Gastroesophageal sphincter (tissue), 4 donors: ENCODE measurements around the gene PIGX. TPM values are rescaled to one million over a fixed set of nuclear protein-coding genes. Genes with fewer than 3 reads are reported as not detected.

Experiments used
- ATAC-seq: fragments of 150-250 bp; one replicate; pipeline ENCODE4 v1.9.1; 2016; ENCODE audit warnings: mild to moderate bottlenecking, moderate library complexity
- H3K27ac ChIP-seq, 4 donors: fragments of 200-600 bp; sonication (generic) in 3 of 4; 1 replicate in 3 of 4; 2 replicates in 1 of 4; pipeline ENCODE4 v1.5.1; 2016 to 2019
- H3K27me3 ChIP-seq: fragments of 200-600 bp; sonication (generic); one replicate; pipeline ENCODE4 v1.5.1; 2019
- H3K36me3 ChIP-seq, 2 donors: fragments of 200-600 bp; sonication (generic); one replicate each; pipeline ENCODE4 v1.5.1; 2019; ENCODE audit warnings: control low read depth in 1 of 2
- H3K4me1 ChIP-seq, 3 donors: fragments of 200-600 bp; sonication (generic); 1 replicate in 2 of 3; 2 replicates in 1 of 3; pipeline ENCODE4 v1.5.1; 2016 to 2019; ENCODE audit warnings: control low read depth in 2 of 3
- H3K4me3 ChIP-seq, 2 donors: fragments of 200-600 bp; sonication (generic); one replicate each; pipeline ENCODE4 v1.5.1; 2019; ENCODE audit warnings: mild to moderate bottlenecking in 1 of 2, moderate library complexity in 1 of 2
- H3K9me3 ChIP-seq, 3 donors: fragments of 200-600 bp; sonication (generic); one replicate each; pipeline ENCODE4 v1.5.1; 2017 to 2019; ENCODE audit warnings: control low read depth in 2 of 3
- EP300 ChIP-seq: sonication (generic); formaldehyde crosslinking; IDR thresholded peaks from one replicate; pipeline ENCODE4 v1.6.1; 2017; ENCODE audit warnings: antibody characterized with exemption, mild to moderate bottlenecking
- POLR2A ChIP-seq, 2 donors: fragments of 450-650 bp; IDR thresholded peaks; one replicate each; pipeline ENCODE4 v1.6.1; 2017; ENCODE audit warnings: antibody characterized with exemption in 2 of 2, mild to moderate bottlenecking in 2 of 2, moderate library complexity in 1 of 2
- POLR2AphosphoS5 ChIP-seq: sonication (generic); formaldehyde crosslinking; IDR thresholded peaks from one replicate; pipeline ENCODE4 v1.6.1; 2017; ENCODE audit warnings: antibody characterized with exemption
- WGBS, 2 donors: methylation state at CpG; one replicate each; pipeline ENCODE4 v1.1.5; 2018; ENCODE audit warnings: low coverage in 1 of 2; 5-methylcytosine and 5-hydroxymethylcytosine counted together
- small RNA-seq, 4 donors: library from RNA; depleted of rRNA; stranded (forward); fragments of <200 nt; gene quantifications; one replicate each; pipeline ENCODE3, GENCODE V24; 2016
- total RNA-seq, 4 donors: library from RNA; depleted of rRNA; stranded (reverse); fragments of >200 nt; gene quantifications; one replicate each; pipeline ENCODE4 v1.1.0, GENCODE V29; 2016
- TF ChIP-seq, protein P1 (sequence below), 4 experiments: fragments of 200-600 bp in 2 of 4; fragments of 450-650 bp in 2 of 4; sonication (generic) in 1 of 4; IDR thresholded peaks; one replicate each; pipeline ENCODE4 v1.5.1; 2017 to 2019; ENCODE audit warnings: antibody characterized with exemption in 4 of 4, mild to moderate bottlenecking in 2 of 4, moderate library complexity in 2 of 4

Gene PIGX
- total RNA-seq, 4 donors from 2014 or later: 23.8 to 35.6 (median 30.4) TPM

DNA sequence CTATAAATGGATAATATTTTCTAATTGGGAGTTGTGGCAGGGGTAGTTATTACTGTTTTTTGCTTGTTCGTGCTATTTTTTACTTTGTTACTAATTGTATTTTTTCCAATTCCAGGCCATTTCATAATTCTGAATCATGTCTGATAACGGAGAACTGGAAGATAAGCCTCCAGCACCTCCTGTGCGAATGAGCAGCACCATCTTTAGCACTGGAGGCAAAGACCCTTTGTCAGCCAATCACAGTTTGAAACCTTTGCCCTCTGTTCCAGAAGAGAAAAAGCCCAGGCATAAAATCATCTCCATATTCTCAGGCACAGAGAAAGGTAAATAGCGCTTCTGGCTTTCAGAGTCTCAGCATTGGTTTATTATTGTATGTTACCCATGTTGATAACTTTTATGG lies 70.3 kb downstream of the PIGX start:
- ATAC-seq: no peak
- whole genome bisulfite sequencing, 2 donors: 88 to 98% methylated on average over 3 of the region's 4 CpGs

More for the DNA sequence above, 70.3 kb downstream of the PIGX start:
- Histone ChIP-seq H3K27ac (no peak overlapping the region), H3K36me3 (peaks cover 0 to 28% of the 10 kb centered on the region in 2 donors), H3K27me3 (no peaks in the 10 kb centered on the region), H3K4me1 (peaks cover 0 to 28% (median 0%) of the 10 kb centered on the region in 3 donors), H3K4me3 (no peak overlapping the region), H3K9me3 (no peaks in the 10 kb centered on the region)
- TF ChIP-seq, protein P1, sequence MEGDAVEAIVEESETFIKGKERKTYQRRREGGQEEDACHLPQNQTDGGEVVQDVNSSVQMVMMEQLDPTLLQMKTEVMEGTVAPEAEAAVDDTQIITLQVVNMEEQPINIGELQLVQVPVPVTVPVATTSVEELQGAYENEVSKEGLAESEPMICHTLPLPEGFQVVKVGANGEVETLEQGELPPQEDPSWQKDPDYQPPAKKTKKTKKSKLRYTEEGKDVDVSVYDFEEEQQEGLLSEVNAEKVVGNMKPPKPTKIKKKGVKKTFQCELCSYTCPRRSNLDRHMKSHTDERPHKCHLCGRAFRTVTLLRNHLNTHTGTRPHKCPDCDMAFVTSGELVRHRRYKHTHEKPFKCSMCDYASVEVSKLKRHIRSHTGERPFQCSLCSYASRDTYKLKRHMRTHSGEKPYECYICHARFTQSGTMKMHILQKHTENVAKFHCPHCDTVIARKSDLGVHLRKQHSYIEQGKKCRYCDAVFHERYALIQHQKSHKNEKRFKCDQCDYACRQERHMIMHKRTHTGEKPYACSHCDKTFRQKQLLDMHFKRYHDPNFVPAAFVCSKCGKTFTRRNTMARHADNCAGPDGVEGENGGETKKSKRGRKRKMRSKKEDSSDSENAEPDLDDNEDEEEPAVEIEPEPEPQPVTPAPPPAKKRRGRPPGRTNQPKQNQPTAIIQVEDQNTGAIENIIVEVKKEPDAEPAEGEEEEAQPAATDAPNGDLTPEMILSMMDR (IDR thresholded peaks at IDR 0.05): no peak
- TF ChIP-seq POLR2A (IDR thresholded peaks at IDR 0.05) (no peak), POLR2AphosphoS5 (no peak), EP300 (no peak)

Small RNA genes lying within 50 kb of the gene (small RNA-seq; reads per million reads assigned to genes)
- 0 reads per million in 4 donors for gene RNU4-89P
- 0 to 0.26 (median 0.06) reads per million in 4 donors for gene RNU6-42P
- 0 reads per million in 4 donors for gene RNU6-646P

Other genes starting within 250 kb of the PIGX start
- 10 to 100 TPM; 19.4 to 26.0 (median 23.7) TPM for gene RNF168, start 208.6 kb upstream of the PIGX start, total RNA-seq
- gene SMCO1, start 197.0 kb upstream of the PIGX start, total RNA-seq: not detected
- gene WDR53, start 143.8 kb upstream of the PIGX start, total RNA-seq: 1 to 10 TPM; 3.3 to 8.1 (median 6.8) TPM
- gene FBXO45, start 143.7 kb upstream of the PIGX start, total RNA-seq: 10 to 100 TPM in 3 of 4 donors, 1 to 10 TPM in 1; 9.8 to 16.6 (median 13.4) TPM
- 10 to 100 TPM in 1 of 4 donors, 1 to 10 TPM in 3; 6.6 to 14.2 (median 8.4) TPM for gene NRROS, start 72.7 kb upstream of the PIGX start, total RNA-seq
- gene CEP19, start 127 bp upstream of the PIGX start, total RNA-seq: 1 to 10 TPM; 1.1 to 4.9 (median 2.9) TPM
- 10 to 100 TPM; 46.5 to 69.5 (median 61.8) TPM for gene PAK2, start 27.5 kb downstream of the PIGX start, total RNA-seq
- gene SENP5, start 155.5 kb downstream of the PIGX start, total RNA-seq: 10 to 100 TPM; 47.0 to 79.5 (median 52.0) TPM
- 10 to 100 TPM; 46.8 to 53.2 (median 49.7) TPM for gene NCBP2, start 230.2 kb downstream of the PIGX start, total RNA-seq